Activated CD4-positive, alpha-beta T cell treated with anti-CD3 and anti-CD28 coated beads, Interleukin-2, amount 50 U/mL, for 24 hours (primary cell): ENCODE measurements around the gene CEP63.
A peak's percentile ranks its signal among the peaks of the same experiment; 100 is the strongest.
"Not testable (repeated sequence)": the region's sequence is repeated elsewhere in the genome, so short reads cannot be mapped to it uniquely, and the experiment has no call there.

ENCODE experiments used
- DNase-seq, 2 donors: peaks; one replicate each; pipeline ENCODE4 v3.0.0-alpha.2; 2020; ENCODE audit warnings: low read depth in 1 of 2, low spot score in 1 of 2

The CEP63 gene

GRCh38 chr3:134569899-134570298 lies 84.0 kb downstream of the CEP63 start:
- DNase-seq = not testable (repeated sequence)

GRCh38 chr3:134576426-134576825 lies 90.6 kb downstream of the CEP63 start:
- no peak for DNase-seq

- DNase-seq = no peak
These were observed 91.0 kb downstream of the CEP63 start for GRCh38 chr3:134576831-134577230.

- DNase-seq = no peak
These were observed 93.3 kb downstream of the CEP63 start for GRCh38 chr3:134579141-134579665.

GRCh38 chr3:134590766-134591165 lies 104.9 kb downstream of the CEP63 start:
- DNase-seq = no peak

- DNase-seq = no peak
These were observed 106.9 kb downstream of the CEP63 start for GRCh38 chr3:134592806-134593205.

GRCh38 chr3:134594331-134594741 lies 108.5 kb downstream of the CEP63 start:
- no peak for DNase-seq

- not testable (repeated sequence) for DNase-seq
These were observed 109.1 kb downstream of the CEP63 start for GRCh38 chr3:134594986-134595385.

- no peak for DNase-seq
These were observed 111.6 kb downstream of the CEP63 start for GRCh38 chr3:134597390-134597970.

GRCh38 chr3:134598763-134599545 lies 113.1 kb downstream of the CEP63 start:
- DNase-seq = no peak

- no peak for DNase-seq
These were observed 114.3 kb downstream of the CEP63 start for GRCh38 chr3:134600206-134600605.

- peak; percentile 23 to 42 for DNase-seq
These were observed 115.0 kb downstream of the CEP63 start for GRCh38 chr3:134600685-134601463.

GRCh38 chr3:134601539-134602439 lies 115.9 kb downstream of the CEP63 start:
- no peak for DNase-seq

GRCh38 chr3:134602440-134602814 lies 116.6 kb downstream of the CEP63 start:
- no peak for DNase-seq

- DNase-seq = no peak
These were observed 117.6 kb downstream of the CEP63 start for GRCh38 chr3:134603480-134603879.

- DNase-seq = no peak
These were observed 118.1 kb downstream of the CEP63 start for GRCh38 chr3:134603956-134604355.

- no peak for DNase-seq
These were observed 119.7 kb downstream of the CEP63 start for GRCh38 chr3:134605556-134605955.

GRCh38 chr3:134606033-134607025 lies 120.5 kb downstream of the CEP63 start:
- DNase-seq = no peak
